CD4-positive, alpha-beta T cell (primary cell): ENCODE results near the gene EBF4. TPM values are rescaled to one million over a fixed set of nuclear protein-coding genes. Genes with fewer than 3 reads are reported as not detected.

ENCODE experiments used
- ATAC-seq: fragments of 200-7000 bp; cut with Tn5 transposase; one replicate; pipeline ENCODE4 v1.10.0; 2022; ENCODE audit warnings: mild to moderate bottlenecking; ENCODE audit not compliant: poor library complexity
- CTCF ChIA-PET: fragments of 350-600 bp; sonication (Branson Sonifier 250); formaldehyde crosslinking; loops from one replicate; lab custom pipeline; 2021; ENCODE audit warnings: antibody characterized with exemption, inconsistent platforms; lab: Charles Lee
- POLR2A ChIA-PET: fragments of 350-600 bp; sonication (Branson Sonifier 250); formaldehyde crosslinking; loops from one replicate; lab custom pipeline; 2021; ENCODE audit warnings: antibody characterized with exemption, inconsistent platforms; lab: Charles Lee
- DNase-seq, 14 experiments: peaks; one replicate each; pipeline ENCODE4 v3.0.0-alpha.2; 2013 to 2020; ENCODE audit warnings: mixed read lengths in 2 of 14
- H3K27ac ChIP-seq, 2 donors: one replicate each; pipeline versions ENCODE4 v1.5.1 to v1.7.0; 2013; ENCODE audit warnings: low read length in 2 of 2, low read depth in 1 of 2, mild to moderate bottlenecking in 1 of 2
- H3K27me3 ChIP-seq, 2 experiments: 1 replicate in 1 of 2; 2 replicates in 1 of 2; pipeline versions ENCODE4 v1.6.1 to v1.7.0; 2013; ENCODE audit warnings: low read length in 2 of 2, control low read depth in 1 of 2, mild to moderate bottlenecking in 1 of 2, moderate library complexity in 1 of 2; ENCODE audit not compliant: insufficient read depth in 2 of 2, control insufficient read depth in 1 of 2
- H3K36me3 ChIP-seq: one replicate; pipeline ENCODE4 v1.6.1; 2013; ENCODE audit warnings: low read length, control low read depth; ENCODE audit not compliant: insufficient read depth
- H3K4me1 ChIP-seq: one replicate; pipeline ENCODE4 v1.6.1; 2013; ENCODE audit warnings: low read length, control low read depth; ENCODE audit not compliant: insufficient read depth
- H3K4me3 ChIP-seq: one replicate; pipeline ENCODE4 v1.5.1; 2013; ENCODE audit warnings: mild to moderate bottlenecking, low read length, moderate library complexity
- H3K9me3 ChIP-seq, 2 experiments: 1 replicate in 1 of 2; 2 replicates in 1 of 2; pipeline versions ENCODE4 v1.6.1 to v1.7.0; 2013; ENCODE audit warnings: low read length in 2 of 2, mild to moderate bottlenecking in 2 of 2, control low read depth in 1 of 2, moderate library complexity in 1 of 2; ENCODE audit not compliant: control insufficient read depth in 1 of 2, insufficient read depth in 1 of 2
- H3K27ac Mint-ChIP-seq: one replicate; pipeline ENCODE4 v1.8.0; 2020; ENCODE audit warnings: mixed read lengths
- H3K27me3 Mint-ChIP-seq: one replicate; pipeline ENCODE4 v1.8.0; 2021; ENCODE audit warnings: mixed read lengths
- H3K36me3 Mint-ChIP-seq: one replicate; pipeline ENCODE4 v1.8.0; 2021; ENCODE audit warnings: low read depth, mixed read lengths
- H3K4me1 Mint-ChIP-seq: one replicate; pipeline ENCODE4 v1.8.0; 2021; ENCODE audit warnings: low read depth, mixed read lengths
- H3K4me3 Mint-ChIP-seq: one replicate; pipeline ENCODE4 v1.8.0; 2020; ENCODE audit warnings: mild to moderate bottlenecking, mixed read lengths
- H3K9me3 Mint-ChIP-seq: one replicate; pipeline ENCODE4 v1.8.0; 2020; ENCODE audit warnings: mixed read lengths
- intact Hi-C, 2 experiments: fragments of 100-400 bp; cut with DNase I in 1 of 2; cut with micrococcal nuclease in 1 of 2; formaldehyde crosslinking; loops; one replicate each; pipeline versions ENCODE4 v1.15.1 to v1.9.0; 2023 to 2025; cut with DNase I, micrococcal nuclease
- total RNA-seq, 174 experiments: library from RNA in 2 of 174; stranded (reverse) in 2 of 174; gene quantifications; one replicate each; pipeline ENCODE4 v1.2.3 and lab custom pipeline; 2021 to 2026
- TF ChIP-seq, protein P1 (sequence below): fragments of 200-600 bp; IDR thresholded peaks from one replicate; pipeline ENCODE4 v1.8.0; 2022; ENCODE audit warnings: antibody characterized with exemption, mild to moderate bottlenecking

Gene EBF4
- total RNA-seq, 2 experiments from 2014 or later = 4.2 to 5.1 TPM

DNA sequence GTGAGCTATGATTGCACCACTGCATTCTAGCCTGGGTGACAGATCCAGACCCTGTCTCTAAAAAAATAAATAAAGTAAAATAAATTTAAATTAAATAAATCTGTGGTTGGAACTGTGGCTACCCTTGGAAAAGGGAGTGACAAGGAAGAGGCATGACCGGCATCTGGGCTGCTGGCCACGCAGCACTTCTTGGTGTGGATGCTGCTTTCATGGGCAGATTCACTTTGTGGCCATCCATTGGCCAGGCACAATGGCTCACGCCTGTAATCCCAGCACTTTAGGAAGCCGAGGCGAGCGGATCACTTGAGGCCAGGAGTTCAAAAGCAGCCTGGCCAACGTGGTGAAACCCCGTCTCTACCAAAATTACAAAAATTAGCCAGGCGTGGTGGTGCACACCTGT lies 16.1 kb downstream of the EBF4 start:
- intact Hi-C loops = no loop called here
- POLR2A ChIA-PET = interaction anchor here (1.2 kb wide), 1 partner anchor 21 kb away, joined by 3 read pairs; no protein-coding TSS in a partner anchor

DNA sequence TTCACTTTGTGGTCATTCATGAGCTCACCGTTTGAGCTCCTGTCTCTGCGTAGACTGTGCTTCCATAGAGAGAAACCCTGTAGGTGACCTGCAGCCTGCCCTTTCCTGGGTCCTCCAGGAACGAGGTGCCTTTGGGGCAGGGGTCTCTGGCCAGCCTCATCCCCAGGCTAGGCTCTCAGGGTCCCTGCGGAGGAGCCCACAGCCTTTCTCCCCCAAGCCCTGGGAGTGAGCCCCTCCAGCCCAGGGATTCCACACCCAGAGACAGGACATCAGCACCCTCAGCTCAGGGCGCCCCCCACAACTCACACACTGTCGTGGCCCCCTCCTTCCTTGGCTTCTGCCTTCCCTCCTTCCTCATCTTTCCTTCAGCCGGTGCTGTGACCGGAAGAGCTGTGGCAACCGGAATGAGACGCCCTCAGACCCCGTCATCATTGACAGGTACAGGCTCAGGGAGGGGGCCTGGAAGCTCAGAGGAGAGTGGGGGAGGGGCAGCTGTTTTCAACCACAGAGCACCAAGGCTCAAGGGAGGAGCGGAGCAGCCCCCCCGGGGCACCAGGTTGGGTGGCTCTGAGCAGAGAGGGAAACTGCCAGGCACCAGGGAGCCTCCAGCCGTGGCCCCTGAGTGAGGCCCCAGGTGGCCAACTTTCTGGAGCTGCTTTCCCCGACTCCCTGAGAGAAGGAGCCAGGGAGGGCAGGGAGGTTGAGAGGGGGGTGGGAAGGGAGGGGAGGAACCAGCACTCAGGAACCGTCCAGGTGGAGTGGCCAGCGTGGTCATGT lies 16.8 kb downstream of the EBF4 start:
- ChIA-PET POLR2A (interaction anchor here (1.2 kb wide), 1 partner anchor 20 kb away, joined by 3 read pairs; no protein-coding TSS in a partner anchor), CTCF (no interaction called here)
- H3K4me3 ChIP-seq = no peak overlapping the region
- H3K4me1 Mint-ChIP-seq = no peaks in the 10 kb centered on the region
- no peaks in the 10 kb centered on the region for H3K9me3 Mint-ChIP-seq
- no peaks in the 10 kb centered on the region for H3K36me3 ChIP-seq
- H3K27me3 Mint-ChIP-seq = peaks cover 11% of the 10 kb centered on the region
- no peak overlapping the region for H3K27ac Mint-ChIP-seq
- H3K4me1 ChIP-seq = peaks cover 5% of the 10 kb centered on the region
- no peak for ATAC-seq
- H3K27me3 ChIP-seq = peaks cover 3 to 9% of the 10 kb centered on the region in 2 experiments
- H3K36me3 Mint-ChIP-seq = no peaks in the 10 kb centered on the region
- H3K4me3 Mint-ChIP-seq = no peak overlapping the region
- intact Hi-C loops = no loop called here
- TF ChIP-seq, protein P1, sequence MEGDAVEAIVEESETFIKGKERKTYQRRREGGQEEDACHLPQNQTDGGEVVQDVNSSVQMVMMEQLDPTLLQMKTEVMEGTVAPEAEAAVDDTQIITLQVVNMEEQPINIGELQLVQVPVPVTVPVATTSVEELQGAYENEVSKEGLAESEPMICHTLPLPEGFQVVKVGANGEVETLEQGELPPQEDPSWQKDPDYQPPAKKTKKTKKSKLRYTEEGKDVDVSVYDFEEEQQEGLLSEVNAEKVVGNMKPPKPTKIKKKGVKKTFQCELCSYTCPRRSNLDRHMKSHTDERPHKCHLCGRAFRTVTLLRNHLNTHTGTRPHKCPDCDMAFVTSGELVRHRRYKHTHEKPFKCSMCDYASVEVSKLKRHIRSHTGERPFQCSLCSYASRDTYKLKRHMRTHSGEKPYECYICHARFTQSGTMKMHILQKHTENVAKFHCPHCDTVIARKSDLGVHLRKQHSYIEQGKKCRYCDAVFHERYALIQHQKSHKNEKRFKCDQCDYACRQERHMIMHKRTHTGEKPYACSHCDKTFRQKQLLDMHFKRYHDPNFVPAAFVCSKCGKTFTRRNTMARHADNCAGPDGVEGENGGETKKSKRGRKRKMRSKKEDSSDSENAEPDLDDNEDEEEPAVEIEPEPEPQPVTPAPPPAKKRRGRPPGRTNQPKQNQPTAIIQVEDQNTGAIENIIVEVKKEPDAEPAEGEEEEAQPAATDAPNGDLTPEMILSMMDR = no peak
- no peaks in the 10 kb centered on the region for H3K9me3 ChIP-seq
- no peak overlapping the region for H3K27ac ChIP-seq
- DNase-seq = no peak

More for the DNA sequence above, 16.1 kb downstream of the EBF4 start:
- H3K4me3 ChIP-seq = no peak overlapping the region
- CTCF ChIA-PET = no interaction called here
- TF ChIP-seq, protein P1 = no peak
- peaks cover 4% of the 10 kb centered on the region for H3K4me1 ChIP-seq
- Mint-ChIP-seq H3K4me3 (no peak overlapping the region), H3K4me1 (no peaks in the 10 kb centered on the region), H3K9me3 (no peaks in the 10 kb centered on the region), H3K36me3 (no peaks in the 10 kb centered on the region), H3K27me3 (peaks cover 11% of the 10 kb centered on the region), H3K27ac (no peak overlapping the region)
- DNase-seq (no peak), ATAC-seq (no peak)
- H3K36me3 ChIP-seq = no peaks in the 10 kb centered on the region
- H3K9me3 ChIP-seq = no peaks in the 10 kb centered on the region
- H3K27me3 ChIP-seq = peaks cover 3 to 9% of the 10 kb centered on the region in 2 experiments
- no peak overlapping the region for H3K27ac ChIP-seq

DNA sequence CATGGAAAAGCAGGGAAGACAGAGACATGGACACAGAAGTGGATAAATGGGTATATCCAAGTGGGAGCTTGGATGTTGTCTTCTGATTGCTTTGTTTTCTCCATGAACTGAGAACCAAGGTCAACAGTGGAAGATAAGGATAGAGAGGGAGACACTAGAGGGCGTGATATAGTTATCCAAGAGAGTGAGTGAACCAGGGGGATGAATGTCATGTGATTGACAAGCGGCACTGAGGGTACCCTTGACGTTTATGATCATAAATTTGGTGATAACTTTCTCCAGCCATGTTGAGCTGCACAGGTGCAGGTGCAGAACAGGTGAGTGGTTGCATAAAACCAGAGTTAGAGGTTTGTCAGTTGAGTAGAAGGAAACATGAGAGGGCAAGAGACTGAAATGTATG lies 20.7 kb downstream of the EBF4 start:
- Histone ChIP-seq H3K4me1 (peaks cover 5% of the 10 kb centered on the region), H3K9me3 (peaks cover 0 to 4% of the 10 kb centered on the region in 2 experiments), H3K36me3 (no peaks in the 10 kb centered on the region), H3K27ac (no peak overlapping the region), H3K27me3 (peaks cover under 1 to 5% of the 10 kb centered on the region in 2 experiments), H3K4me3 (no peak overlapping the region)
- Mint-ChIP-seq H3K4me3 (no peak overlapping the region), H3K4me1 (no peaks in the 10 kb centered on the region), H3K36me3 (no peaks in the 10 kb centered on the region), H3K27me3 (peaks cover 4% of the 10 kb centered on the region), H3K9me3 (no peaks in the 10 kb centered on the region), H3K27ac (no peak overlapping the region)
- peak in 4 of 14 experiments; percentile 18 to 72 (median 66) for DNase-seq
- ChIA-PET CTCF (interaction anchor here (0.9 to 2.9 kb wide), 7 partner anchors 16 to 39 kb away, joined by 3 to 18 read pairs (median 9); no protein-coding TSS in a partner anchor), POLR2A (interaction anchor here (0.7 to 3.0 kb wide), 6 partner anchors 16 to 109 kb away, joined by 3 to 25 read pairs (median 6); no protein-coding TSS in a partner anchor)
- peak; percentile 70 for ATAC-seq
- TF ChIP-seq, protein P1 = peak; percentile 80
- intact Hi-C loops = loop anchor here (1.0 kb wide), 3 partner anchors 25 to 39 kb away; no protein-coding TSS in a partner anchor
